Iris pigment epithelial cell (primary cell): ENCODE data around the gene MIPOL1.

Source experiments
- DNase-seq: peaks from one replicate; pipeline ENCODE4 v3.0.0-alpha.2; 2011; ENCODE audit warnings: low read depth

Gene MIPOL1

DNA sequence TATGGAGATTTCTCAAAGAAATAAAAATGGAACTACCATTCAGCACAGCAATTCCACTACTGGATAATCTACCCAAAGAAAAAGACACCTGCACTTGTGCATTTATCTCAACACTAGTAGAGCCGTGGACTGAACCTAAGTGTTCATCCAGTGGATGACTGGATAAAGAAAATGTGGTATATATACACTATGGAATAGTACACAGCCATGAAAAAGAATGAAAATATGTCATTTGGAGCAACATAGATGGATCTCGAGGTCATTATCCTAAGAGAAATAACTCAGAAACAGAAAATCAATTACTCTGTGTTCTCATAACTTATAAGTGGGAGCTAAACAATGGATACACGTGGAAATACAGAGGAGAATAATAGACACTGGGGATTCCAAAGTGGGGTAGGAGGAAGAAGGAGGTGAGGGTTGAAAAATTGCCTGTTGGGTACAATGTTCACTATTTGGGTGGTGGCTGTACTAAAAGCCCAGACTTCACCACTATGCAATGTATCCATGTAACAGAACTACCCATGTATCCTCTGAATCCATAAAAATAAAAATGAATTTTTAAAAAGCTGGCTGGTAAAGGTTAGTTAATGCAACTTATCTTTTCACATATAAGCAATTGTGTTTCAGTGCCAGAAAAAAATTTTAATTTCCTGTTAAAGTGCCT lies 266.6 kb downstream of the MIPOL1 start:
- no peak for DNase-seq

GRCh38 chr14:37466003-37466622 lies 268.4 kb downstream of the MIPOL1 start:
- no peak for DNase-seq

DNA sequence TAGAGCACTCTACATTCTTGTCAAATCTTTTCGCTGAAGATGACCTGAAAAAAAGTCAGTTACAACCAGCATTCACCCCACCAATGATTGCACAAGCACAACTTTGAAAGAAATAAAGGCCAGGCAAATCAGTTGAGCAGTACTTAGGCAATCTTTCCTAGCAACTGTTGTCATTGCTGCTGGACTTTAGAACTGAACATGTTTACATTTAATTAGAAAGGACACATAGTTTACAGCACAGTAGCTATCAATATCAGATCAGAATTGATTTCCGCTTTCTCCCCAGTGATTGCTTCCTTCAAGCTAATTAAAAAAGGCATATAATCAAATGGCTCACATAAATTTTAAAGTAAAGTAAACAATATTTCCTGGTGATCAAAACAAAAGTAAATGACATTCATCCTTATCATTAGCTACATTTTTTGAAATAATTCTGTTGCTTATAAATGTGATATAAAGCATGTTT lies 268.9 kb downstream of the MIPOL1 start:
- DNase-seq = peak; percentile 52

GRCh38 chr14:37469650-37470049 lies 271.9 kb downstream of the MIPOL1 start:
- no peak for DNase-seq

DNA sequence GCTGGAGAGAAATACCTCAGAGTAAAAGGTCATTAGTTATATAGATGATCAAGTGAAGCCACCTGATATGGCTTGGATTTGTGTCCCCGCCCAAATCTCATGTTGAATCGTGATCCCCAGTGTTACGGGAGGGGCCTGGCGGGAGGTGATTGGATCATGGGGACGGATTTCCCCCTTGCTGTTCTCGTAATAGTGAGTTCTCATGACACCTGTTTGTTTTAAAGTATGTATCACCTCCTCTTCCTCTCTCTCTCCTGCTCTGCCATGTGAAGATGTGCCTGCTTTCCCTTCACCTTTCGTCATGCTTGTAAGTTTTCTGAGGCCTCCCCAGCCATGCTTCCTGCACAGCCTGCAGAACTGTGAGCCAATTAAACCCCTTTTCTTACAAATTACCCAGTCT lies 272.5 kb downstream of the MIPOL1 start:
- DNase-seq = no peak

GRCh38 chr14:37472906-37473305 lies 275.2 kb downstream of the MIPOL1 start:
- no peak for DNase-seq

- DNase-seq = no peak
Observed at GRCh38 chr14:37474191-37474590, 276.5 kb downstream of the MIPOL1 start.

DNA sequence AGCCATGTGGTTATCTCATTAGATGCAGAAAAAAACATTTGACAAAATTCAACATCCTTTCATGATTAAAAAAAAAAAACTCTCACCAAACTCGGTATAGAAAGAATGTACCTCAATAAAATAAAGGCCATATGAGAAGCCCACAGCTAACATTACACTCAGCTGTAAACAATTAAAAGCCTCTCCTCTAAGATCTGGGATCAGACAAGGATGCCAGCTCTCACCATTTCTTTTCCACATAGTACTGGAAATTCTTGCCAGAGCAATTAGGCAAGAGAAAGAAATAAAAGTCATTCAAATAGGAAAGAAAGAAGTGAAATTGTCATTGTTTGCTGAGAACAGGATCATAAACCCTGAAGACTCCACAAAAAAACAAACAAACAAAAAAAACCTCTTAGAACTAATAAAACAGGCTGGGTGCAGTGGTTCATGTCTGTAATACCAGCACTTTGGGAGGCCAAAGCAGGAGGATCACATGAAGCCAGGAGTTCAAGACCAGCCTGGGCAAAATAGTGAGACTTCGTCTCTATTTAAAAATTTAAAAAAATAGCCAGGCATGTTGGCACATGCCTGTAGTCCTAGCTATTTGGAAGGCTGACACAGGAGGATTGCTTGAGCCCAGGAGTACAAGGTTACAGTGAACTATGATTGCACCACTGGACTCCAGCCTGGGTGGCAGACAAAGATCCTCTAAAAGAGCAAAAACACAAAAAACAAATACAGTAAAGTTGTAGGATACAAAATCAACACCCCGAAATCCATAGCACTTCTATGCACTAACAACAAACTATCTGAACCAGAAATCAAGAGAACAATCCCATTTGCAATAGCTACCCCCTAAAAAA lies 282.9 kb downstream of the MIPOL1 start:
- no peak for DNase-seq

- DNase-seq = no peak
Observed at GRCh38 chr14:37482428-37482827, 284.7 kb downstream of the MIPOL1 start.

GRCh38 chr14:37483672-37484071 lies 285.9 kb downstream of the MIPOL1 start:
- no peak for DNase-seq

DNA sequence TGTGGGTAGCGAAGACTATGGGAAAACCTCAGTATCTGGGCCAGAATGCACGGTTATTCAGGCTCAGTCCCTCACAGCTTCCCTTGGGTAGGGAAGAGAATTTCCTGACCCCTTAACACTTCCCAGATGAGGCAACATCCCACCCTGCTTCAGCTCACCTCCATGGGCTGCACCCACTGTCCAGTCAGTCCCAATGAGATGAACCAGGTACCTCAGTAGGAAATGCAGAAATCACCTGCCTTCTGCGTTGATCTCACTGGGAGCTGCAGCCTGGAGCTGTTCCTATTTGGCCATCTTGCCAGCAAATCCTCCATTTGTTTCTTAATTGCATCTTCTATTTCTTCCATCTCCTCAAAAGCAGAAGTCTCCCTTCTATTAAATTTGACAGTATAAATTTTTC lies 292.9 kb downstream of the MIPOL1 start:
- DNase-seq = no peak

DNA sequence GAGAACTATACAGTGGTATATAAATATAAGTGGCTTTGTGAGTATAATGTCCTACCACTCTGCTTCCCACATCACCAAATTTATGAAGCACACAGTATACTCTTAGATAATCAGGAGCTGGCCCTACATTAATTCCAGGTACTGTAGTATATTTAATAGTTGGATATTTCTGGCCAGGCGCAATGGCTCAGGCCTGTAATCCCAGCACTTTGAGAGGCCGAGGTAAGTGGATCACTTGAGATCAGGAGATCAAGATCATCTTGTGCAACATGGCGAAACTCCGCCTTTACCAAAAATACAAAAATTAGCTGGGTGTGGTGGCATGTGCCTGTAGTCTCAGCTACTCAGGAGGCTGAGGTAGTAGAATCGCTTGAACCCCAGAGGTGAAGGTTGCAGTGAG lies 293.3 kb downstream of the MIPOL1 start:
- no peak for DNase-seq

DNA sequence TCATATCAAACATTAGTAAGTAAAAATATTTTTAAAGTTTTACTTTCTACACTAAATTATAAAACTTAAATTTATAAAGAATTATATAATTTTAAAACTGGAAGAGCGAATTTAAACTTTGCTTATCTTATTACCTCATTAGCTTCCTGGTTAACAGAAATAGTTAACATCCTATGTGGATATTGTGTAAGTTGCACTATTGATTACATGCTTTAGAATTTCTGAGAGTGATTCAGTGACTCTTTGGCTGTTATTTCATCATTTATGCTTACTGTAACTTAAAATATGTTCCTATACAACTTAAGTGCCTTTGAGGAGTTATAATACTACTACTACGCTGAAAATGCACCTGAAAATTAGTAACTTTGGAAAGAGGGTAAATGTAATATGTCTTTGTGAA lies 295.9 kb downstream of the MIPOL1 start:
- peak; percentile 27 for DNase-seq

DNA sequence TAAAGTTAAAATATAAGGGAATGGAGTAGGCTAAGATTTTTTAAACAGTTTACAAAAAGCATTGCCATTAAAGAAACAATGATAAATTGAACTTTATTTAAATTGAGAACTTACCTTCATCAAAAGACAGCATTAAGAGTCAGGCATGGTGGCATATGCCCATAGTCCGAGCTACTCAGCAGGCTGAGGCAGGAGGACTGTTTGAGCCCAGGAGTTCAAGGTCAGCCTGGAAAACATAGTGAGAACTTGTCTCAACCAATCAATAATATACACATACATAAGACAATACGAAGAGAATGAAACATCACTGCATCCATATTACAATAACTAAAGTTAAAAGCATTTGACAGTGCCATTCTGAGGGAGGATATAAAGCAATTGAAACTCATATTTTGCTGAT lies 299.7 kb downstream of the MIPOL1 start:
- DNase-seq = no peak

GRCh38 chr14:37501877-37502276 lies 304.1 kb downstream of the MIPOL1 start:
- no peak for DNase-seq

DNA sequence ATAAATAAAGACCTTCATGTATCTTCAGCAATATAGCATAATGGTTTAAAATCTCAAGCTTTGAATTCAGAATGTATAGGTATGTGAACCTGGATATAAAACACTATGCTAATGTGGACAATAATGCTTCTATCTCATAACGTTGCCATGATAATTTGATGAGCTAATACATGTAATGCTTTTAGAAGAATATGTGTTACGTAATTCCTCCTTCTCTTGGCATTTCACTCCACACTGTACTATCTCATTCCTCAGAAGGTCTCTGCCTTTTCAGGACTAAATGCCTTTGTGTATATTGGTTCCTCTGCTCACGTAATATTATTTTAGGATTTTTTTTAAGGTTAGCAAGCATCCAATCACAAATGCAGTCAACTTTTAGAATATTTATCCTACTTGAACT lies 310.8 kb downstream of the MIPOL1 start:
- peak; percentile 14 for DNase-seq

DNA sequence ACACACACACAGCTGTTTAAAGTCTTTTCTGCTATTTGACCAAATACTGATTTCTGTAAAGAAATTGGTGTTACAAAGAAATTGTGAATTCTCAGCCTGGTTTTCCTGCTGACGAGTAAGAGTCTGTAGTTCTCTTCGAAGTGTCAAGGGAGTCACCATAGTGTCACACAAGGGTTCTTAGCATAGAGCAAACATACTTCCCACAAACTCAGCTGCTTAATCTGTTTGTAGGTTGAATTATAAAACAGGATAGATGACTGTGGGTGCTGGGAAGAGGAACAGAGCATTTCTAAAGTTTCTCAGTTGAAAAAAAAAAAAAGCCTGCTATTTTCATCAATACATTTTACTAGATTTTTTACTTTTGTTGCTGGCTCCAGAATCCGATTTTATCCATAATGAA lies 314.4 kb downstream of the MIPOL1 start:
- no peak for DNase-seq

DNA sequence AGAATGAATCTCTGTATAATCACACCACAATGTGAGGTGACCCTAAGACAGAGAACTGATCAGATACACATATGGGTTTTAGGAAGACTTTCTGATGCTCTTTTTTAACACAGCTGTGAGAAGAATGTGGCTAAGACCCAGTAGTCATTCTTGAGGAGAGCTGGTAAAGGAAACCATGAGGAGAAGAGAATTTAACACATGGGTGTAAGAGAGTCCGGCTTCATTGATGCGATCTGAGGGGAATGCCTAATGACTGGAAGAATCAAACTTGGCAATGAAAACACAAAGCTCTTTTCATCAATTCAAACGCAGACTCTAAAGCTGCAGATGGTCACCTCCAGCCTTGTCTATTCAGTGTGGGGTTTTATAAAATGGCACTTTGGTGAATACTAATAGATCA lies 318.0 kb downstream of the MIPOL1 start:
- no peak for DNase-seq

- DNase-seq = no peak
Observed at GRCh38 chr14:37526994-37527393, 329.3 kb downstream of the MIPOL1 start.

DNA sequence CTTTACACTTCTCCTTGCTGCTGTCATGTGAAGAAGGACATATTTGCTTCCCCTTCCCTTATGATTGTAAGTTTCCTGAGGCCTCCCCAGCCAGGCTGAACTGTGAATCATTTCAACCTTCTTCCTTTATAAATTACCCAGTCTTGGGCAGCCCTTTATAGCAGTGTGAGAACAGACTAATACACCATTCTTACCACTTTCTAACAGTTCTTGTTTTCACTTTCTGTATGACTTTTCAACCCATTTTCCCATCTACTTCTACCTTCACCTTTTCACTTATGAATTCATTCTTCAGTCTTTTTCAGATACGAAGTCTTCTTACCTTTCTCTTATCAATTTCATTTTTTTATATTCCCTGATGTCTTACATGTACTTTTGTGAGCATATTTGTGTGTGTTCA lies 342.3 kb downstream of the MIPOL1 start:
- no peak for DNase-seq

GRCh38 chr14:37544407-37544806 lies 346.7 kb downstream of the MIPOL1 start:
- no peak for DNase-seq

GRCh38 chr14:37545174-37545573 lies 347.4 kb downstream of the MIPOL1 start:
- DNase-seq = peak; percentile 19
